ENCODE results near the gene CHN2.

CHN2 gene

GRCh38 chr7:29496355-29497020 is 301.9 kb downstream of the CHN2 start:
- ChIA-PET CTCF (interaction anchor here (0.6 kb wide), 1 partner anchor 412 kb away, joined by 3 read pairs; no protein-coding TSS in a partner anchor), POLR2A (no interaction called here)
- DNase-seq: no peak
- Histone ChIP-seq H3K4me3 (ENCODE audit: control insufficient read depth in 1 of 7, extremely low read depth in 1 of 7, insufficient read depth in 4 of 7, low read depth in 2 of 7, low read length in 6 of 7) (no peak overlapping the region), H3K27me3 (replicated peaks in 2 of 5; ENCODE audit: control insufficient read depth in 4 of 5, insufficient read depth in 5 of 5, low read length in 4 of 5) (no peaks in the 10 kb centered on the region), H3K4me1 (ENCODE audit: control extremely low read depth in 1 of 4, control insufficient read depth in 4 of 4, insufficient read depth in 4 of 4, low read length in 3 of 4) (no peaks in the 10 kb centered on the region), H3K36me3 (ENCODE audit: control insufficient read depth in 4 of 4, insufficient read depth in 4 of 4, low read length in 3 of 4) (no peaks in the 10 kb centered on the region), H3K27ac (ENCODE audit: insufficient read depth in 1 of 2, low read depth in 1 of 2, low read length in 2 of 2, poor library complexity in 1 of 2, severe bottlenecking in 2 of 2) (no peak overlapping the region), H3K9me3 (ENCODE audit: control extremely low read depth in 1 of 5, control insufficient read depth in 4 of 5, insufficient read depth in 2 of 5, low read depth in 1 of 5, low read length in 4 of 5) (no peaks in the 10 kb centered on the region)
- no CpG with 5 or more reads among the region's 1 CpG for WGBS (ENCODE audit: insufficient coverage)

DNA sequence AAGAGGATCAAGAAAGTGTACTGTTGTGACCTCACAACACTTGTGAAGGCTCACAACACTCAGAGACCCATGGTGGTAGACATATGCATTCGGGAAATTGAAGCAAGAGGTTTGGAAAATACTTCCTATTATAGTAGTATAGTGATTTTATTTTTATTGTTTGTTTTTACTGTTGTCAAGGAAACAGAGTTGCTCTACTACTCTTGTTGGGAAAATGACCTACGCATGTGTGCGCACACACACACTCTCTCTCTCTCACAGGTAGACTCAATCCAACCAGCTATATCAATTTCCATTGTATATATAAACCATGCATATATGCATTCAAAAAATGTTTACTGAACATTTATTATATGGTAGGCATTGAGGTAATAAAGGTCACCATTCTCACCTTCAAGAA is 305.4 kb downstream of the CHN2 start:
- H3K27ac ChIP-seq (ENCODE audit: insufficient read depth in 1 of 2, low read depth in 1 of 2, low read length in 2 of 2, poor library complexity in 1 of 2, severe bottlenecking in 2 of 2): no peak overlapping the region
- POLR2A ChIA-PET: no interaction called here

GRCh38 chr7:29500719-29501118 is 306.1 kb downstream of the CHN2 start:
- ChIA-PET CTCF (interaction anchor here (1.0 kb wide), 1 partner anchor 10 kb away, joined by 3 read pairs; no protein-coding TSS in a partner anchor), POLR2A (no interaction called here)
- peaks cover 0 to 3% (median 0%) of the 10 kb centered on the region in 4 experiments for H3K4me1 ChIP-seq (ENCODE audit: control extremely low read depth in 1 of 4, control insufficient read depth in 4 of 4, insufficient read depth in 4 of 4, low read length in 3 of 4)
- no peaks in the 10 kb centered on the region for H3K9me3 ChIP-seq (ENCODE audit: control extremely low read depth in 1 of 5, control insufficient read depth in 4 of 5, insufficient read depth in 2 of 5, low read depth in 1 of 5, low read length in 4 of 5)
- no peak for DNase-seq
- no peak overlapping the region for H3K4me3 ChIP-seq (ENCODE audit: control insufficient read depth in 1 of 7, extremely low read depth in 1 of 7, insufficient read depth in 4 of 7, low read depth in 2 of 7, low read length in 6 of 7)
- no peaks in the 10 kb centered on the region for H3K27me3 ChIP-seq (replicated peaks in 2 of 5; ENCODE audit: control insufficient read depth in 4 of 5, insufficient read depth in 5 of 5, low read length in 4 of 5)
- WGBS (ENCODE audit: insufficient coverage): no CpG with 5 or more reads among the region's 3 CpGs
- H3K36me3 ChIP-seq (ENCODE audit: control insufficient read depth in 4 of 4, insufficient read depth in 4 of 4, low read length in 3 of 4): peaks cover 0 to 2% (median 0%) of the 10 kb centered on the region in 4 experiments
- no peak overlapping the region for H3K27ac ChIP-seq (ENCODE audit: insufficient read depth in 1 of 2, low read depth in 1 of 2, low read length in 2 of 2, poor library complexity in 1 of 2, severe bottlenecking in 2 of 2)

More for the DNA sequence above, 305.4 kb downstream of the CHN2 start:
- DNase-seq: no peak
- CTCF ChIA-PET: no interaction called here
- Histone ChIP-seq H3K4me1 (ENCODE audit: control extremely low read depth in 1 of 4, control insufficient read depth in 4 of 4, insufficient read depth in 4 of 4, low read length in 3 of 4) (no peaks in the 10 kb centered on the region), H3K4me3 (ENCODE audit: control insufficient read depth in 1 of 7, extremely low read depth in 1 of 7, insufficient read depth in 4 of 7, low read depth in 2 of 7, low read length in 6 of 7) (no peak overlapping the region), H3K36me3 (ENCODE audit: control insufficient read depth in 4 of 4, insufficient read depth in 4 of 4, low read length in 3 of 4) (no peaks in the 10 kb centered on the region), H3K9me3 (ENCODE audit: control extremely low read depth in 1 of 5, control insufficient read depth in 4 of 5, insufficient read depth in 2 of 5, low read depth in 1 of 5, low read length in 4 of 5) (no peaks in the 10 kb centered on the region), H3K27me3 (replicated peaks in 2 of 5; ENCODE audit: control insufficient read depth in 4 of 5, insufficient read depth in 5 of 5, low read length in 4 of 5) (no peaks in the 10 kb centered on the region)
- WGBS (ENCODE audit: insufficient coverage): no CpG with 5 or more reads among the region's 3 CpGs

- Histone ChIP-seq H3K9me3 (ENCODE audit: control extremely low read depth in 1 of 5, control insufficient read depth in 4 of 5, insufficient read depth in 2 of 5, low read depth in 1 of 5, low read length in 4 of 5) (no peaks in the 10 kb centered on the region), H3K4me1 (ENCODE audit: control extremely low read depth in 1 of 4, control insufficient read depth in 4 of 4, insufficient read depth in 4 of 4, low read length in 3 of 4) (peaks cover 0 to 3% (median 0%) of the 10 kb centered on the region in 4 experiments), H3K27ac (ENCODE audit: insufficient read depth in 1 of 2, low read depth in 1 of 2, low read length in 2 of 2, poor library complexity in 1 of 2, severe bottlenecking in 2 of 2) (no peak overlapping the region), H3K4me3 (ENCODE audit: control insufficient read depth in 1 of 7, extremely low read depth in 1 of 7, insufficient read depth in 4 of 7, low read depth in 2 of 7, low read length in 6 of 7) (no peak overlapping the region), H3K27me3 (replicated peaks in 2 of 5; ENCODE audit: control insufficient read depth in 4 of 5, insufficient read depth in 5 of 5, low read length in 4 of 5) (no peaks in the 10 kb centered on the region), H3K36me3 (ENCODE audit: control insufficient read depth in 4 of 4, insufficient read depth in 4 of 4, low read length in 3 of 4) (peaks cover 0 to 2% (median 0%) of the 10 kb centered on the region in 4 experiments)
- no peak for DNase-seq
- ChIA-PET CTCF (no interaction called here), POLR2A (no interaction called here)
- 100% methylated on average over 2 of the region's 2 CpGs for WGBS (ENCODE audit: insufficient coverage)
Measured at GRCh38 chr7:29502133-29502532, 307.6 kb downstream of the CHN2 start.

GRCh38 chr7:29505931-29506330 is 311.4 kb downstream of the CHN2 start:
- no peak for DNase-seq
- ChIA-PET CTCF (no interaction called here), POLR2A (interaction anchor here (0.6 kb wide), 1 partner anchor 89 kb away, joined by 3 read pairs; no protein-coding TSS in a partner anchor)
- Histone ChIP-seq H3K9me3 (ENCODE audit: control extremely low read depth in 1 of 5, control insufficient read depth in 4 of 5, insufficient read depth in 2 of 5, low read depth in 1 of 5, low read length in 4 of 5) (no peaks in the 10 kb centered on the region), H3K36me3 (ENCODE audit: control insufficient read depth in 4 of 4, insufficient read depth in 4 of 4, low read length in 3 of 4) (peaks cover 0 to 5% (median 1%) of the 10 kb centered on the region in 4 experiments), H3K4me1 (ENCODE audit: control extremely low read depth in 1 of 4, control insufficient read depth in 4 of 4, insufficient read depth in 4 of 4, low read length in 3 of 4) (peaks cover 0 to 3% (median 0%) of the 10 kb centered on the region in 4 experiments), H3K4me3 (ENCODE audit: control insufficient read depth in 1 of 7, extremely low read depth in 1 of 7, insufficient read depth in 4 of 7, low read depth in 2 of 7, low read length in 6 of 7) (no peak overlapping the region), H3K27ac (ENCODE audit: insufficient read depth in 1 of 2, low read depth in 1 of 2, low read length in 2 of 2, poor library complexity in 1 of 2, severe bottlenecking in 2 of 2) (no peak overlapping the region), H3K27me3 (replicated peaks in 2 of 5; ENCODE audit: control insufficient read depth in 4 of 5, insufficient read depth in 5 of 5, low read length in 4 of 5) (no peaks in the 10 kb centered on the region)
- 92% methylated on average over 2 of the region's 4 CpGs for WGBS (ENCODE audit: insufficient coverage)

- Histone ChIP-seq H3K4me3 (ENCODE audit: control insufficient read depth in 1 of 7, extremely low read depth in 1 of 7, insufficient read depth in 4 of 7, low read depth in 2 of 7, low read length in 6 of 7) (no peak overlapping the region), H3K27me3 (replicated peaks in 2 of 5; ENCODE audit: control insufficient read depth in 4 of 5, insufficient read depth in 5 of 5, low read length in 4 of 5) (no peaks in the 10 kb centered on the region), H3K27ac (ENCODE audit: insufficient read depth in 1 of 2, low read depth in 1 of 2, low read length in 2 of 2, poor library complexity in 1 of 2, severe bottlenecking in 2 of 2) (no peak overlapping the region), H3K4me1 (ENCODE audit: control extremely low read depth in 1 of 4, control insufficient read depth in 4 of 4, insufficient read depth in 4 of 4, low read length in 3 of 4) (peaks cover 0 to 3% (median 0%) of the 10 kb centered on the region in 4 experiments), H3K36me3 (ENCODE audit: control insufficient read depth in 4 of 4, insufficient read depth in 4 of 4, low read length in 3 of 4) (peaks cover 0 to 10% (median 1%) of the 10 kb centered on the region in 4 experiments), H3K9me3 (ENCODE audit: control extremely low read depth in 1 of 5, control insufficient read depth in 4 of 5, insufficient read depth in 2 of 5, low read depth in 1 of 5, low read length in 4 of 5) (no peaks in the 10 kb centered on the region)
- DNase-seq: no peak
- 87% methylated on average over 5 of the region's 5 CpGs for WGBS (ENCODE audit: insufficient coverage)
- CTCF ChIA-PET: interaction anchor here (1.1 kb wide), 1 partner anchor 8 kb away, joined by 3 read pairs; no protein-coding TSS in a partner anchor
- POLR2A ChIA-PET: no interaction called here
Measured at GRCh38 chr7:29508608-29509007, 314.0 kb downstream of the CHN2 start.

DNA sequence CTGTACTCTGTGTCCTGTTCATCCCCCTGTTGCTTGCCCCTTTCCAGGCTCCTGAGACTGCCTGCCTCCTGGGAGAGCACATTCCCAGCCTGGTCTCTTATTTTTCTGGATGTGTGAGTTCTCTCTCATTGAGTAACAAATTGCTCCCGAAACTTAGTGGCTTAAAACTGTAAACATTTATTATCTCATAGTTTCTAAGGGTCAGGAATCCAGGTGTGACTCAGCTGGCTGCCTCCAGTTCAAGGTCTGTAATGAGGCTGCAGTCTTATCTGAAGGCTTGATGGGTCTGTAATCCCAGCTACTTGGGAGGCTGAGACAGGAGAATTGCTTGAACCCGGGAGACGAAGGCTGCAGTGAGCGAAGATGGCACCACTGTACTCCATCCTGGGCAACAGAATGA is 315.5 kb downstream of the CHN2 start:
- DNase-seq: no peak
- ChIA-PET POLR2A (interaction anchor here (0.5 kb wide), 1 partner anchor 335 kb away, joined by 4 read pairs; no protein-coding TSS in a partner anchor), CTCF (interaction anchor here (0.8 kb wide), 1 partner anchor 9 kb away, joined by 3 read pairs; no protein-coding TSS in a partner anchor)
- no peak overlapping the region for H3K27ac ChIP-seq (ENCODE audit: insufficient read depth in 1 of 2, low read depth in 1 of 2, low read length in 2 of 2, poor library complexity in 1 of 2, severe bottlenecking in 2 of 2)
- 96% methylated on average over 3 of the region's 4 CpGs for WGBS (ENCODE audit: insufficient coverage)
- peaks cover 0 to 12% (median 1%) of the 10 kb centered on the region in 4 experiments for H3K36me3 ChIP-seq (ENCODE audit: control insufficient read depth in 4 of 4, insufficient read depth in 4 of 4, low read length in 3 of 4)
- H3K9me3 ChIP-seq (ENCODE audit: control extremely low read depth in 1 of 5, control insufficient read depth in 4 of 5, insufficient read depth in 2 of 5, low read depth in 1 of 5, low read length in 4 of 5): no peaks in the 10 kb centered on the region
- no peaks in the 10 kb centered on the region for H3K27me3 ChIP-seq (replicated peaks in 2 of 5; ENCODE audit: control insufficient read depth in 4 of 5, insufficient read depth in 5 of 5, low read length in 4 of 5)
- no peak overlapping the region for H3K4me3 ChIP-seq (ENCODE audit: control insufficient read depth in 1 of 7, extremely low read depth in 1 of 7, insufficient read depth in 4 of 7, low read depth in 2 of 7, low read length in 6 of 7)
- peaks cover 0 to 3% (median 0%) of the 10 kb centered on the region in 4 experiments for H3K4me1 ChIP-seq (ENCODE audit: control extremely low read depth in 1 of 4, control insufficient read depth in 4 of 4, insufficient read depth in 4 of 4, low read length in 3 of 4)

All from common myeloid progenitor, CD34-positive (primary cell).